Activated B cell treated with CpG ODN at 0.5 μM for 24 hours (primary cell): ENCODE results near the gene MBTPS1. TPM values are rescaled to one million over a fixed set of nuclear protein-coding genes. Genes with fewer than 3 reads are reported as not detected.

Experiments used
- ATAC-seq: fragments of 200-7000 bp; cut with Tn5 transposase; one replicate; pipeline ENCODE4 v1.10.0; 2021; ENCODE audit warnings: low read depth, mild to moderate bottlenecking, moderate library complexity
- CTCF ChIA-PET: fragments of 350-600 bp; sonication (Branson Sonifier 250); formaldehyde crosslinking; loops from one replicate; lab custom pipeline; 2021; ENCODE audit warnings: antibody characterized with exemption; lab: Charles Lee
- POLR2A ChIA-PET: fragments of 350-600 bp; sonication (Branson Sonifier 250); formaldehyde crosslinking; loops from one replicate; lab custom pipeline; 2021; ENCODE audit warnings: antibody characterized with exemption; lab: Charles Lee
- DNase-seq: peaks from one replicate; pipeline ENCODE4 v3.0.0; 2022
- H3K27ac Mint-ChIP-seq: one replicate; pipeline ENCODE4 v1.8.0; 2020; ENCODE audit warnings: mixed read lengths
- H3K27me3 Mint-ChIP-seq: one replicate; pipeline ENCODE4 v1.8.0; 2021; ENCODE audit warnings: mixed read lengths
- H3K36me3 Mint-ChIP-seq: one replicate; pipeline ENCODE4 v1.8.0; 2021; ENCODE audit warnings: low read depth, mixed read lengths
- H3K4me1 Mint-ChIP-seq: one replicate; pipeline ENCODE4 v1.8.0; 2021; ENCODE audit warnings: mixed read lengths
- H3K4me3 Mint-ChIP-seq: one replicate; pipeline ENCODE4 v1.8.0; 2020; ENCODE audit warnings: mild to moderate bottlenecking, mixed read lengths
- H3K9me3 Mint-ChIP-seq: one replicate; pipeline ENCODE4 v1.8.0; 2020; ENCODE audit warnings: mixed read lengths
- CTCF ChIP-seq: fragments of 200-600 bp; IDR thresholded peaks from one replicate; pipeline ENCODE4 v1.8.0; 2022; ENCODE audit warnings: antibody characterized with exemption, mild to moderate bottlenecking
- intact Hi-C: fragments of 100-400 bp; cut with micrococcal nuclease; formaldehyde crosslinking; loops from one replicate; pipeline ENCODE4 v1.15.1; 2024
- total RNA-seq: library from RNA; stranded (reverse); gene quantifications from 2 replicates; pipeline ENCODE4 v1.2.3, GENCODE V29; 2022

Gene MBTPS1
- total RNA-seq, 1 donor from 2014 or later: 79.2 TPM

DNA sequence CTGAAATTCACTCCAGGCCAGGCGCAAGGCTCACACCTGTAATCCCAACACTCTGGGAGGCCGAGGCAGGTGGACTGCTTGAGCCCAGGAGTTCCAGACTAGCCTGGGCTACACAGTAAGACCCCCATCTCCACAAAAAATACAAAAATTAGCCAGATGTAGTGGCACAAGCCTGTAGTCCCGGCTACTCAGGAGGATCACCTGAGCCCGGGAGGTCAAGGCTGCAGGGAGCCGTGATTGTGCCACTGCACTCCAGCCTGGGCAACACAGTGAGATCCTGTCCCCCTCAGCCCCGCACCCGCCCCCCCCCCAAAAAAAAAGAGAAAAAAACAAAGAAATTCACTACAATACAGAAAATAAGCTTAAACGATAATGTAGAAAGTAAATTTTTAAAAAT, 31.5 kb downstream of the MBTPS1 start:
- Mint-ChIP-seq H3K4me1 (peaks cover 45% of the 10 kb centered on the region), H3K4me3 (no peak overlapping the region), H3K27me3 (no peaks in the 10 kb centered on the region), H3K9me3 (no peaks in the 10 kb centered on the region), H3K36me3 (peaks cover 84% of the 10 kb centered on the region), H3K27ac (no peak overlapping the region)
- ATAC-seq (no peak), DNase-seq (no peak)
- no peak for TF ChIP-seq CTCF
- intact Hi-C loops: loop anchor here (5.0 kb wide), 1 partner anchor 422 kb away; no protein-coding TSS in a partner anchor
- CTCF ChIA-PET: interaction anchor here (0.8 to 7.7 kb wide), 11 partner anchors 12 to 422 kb away, joined by 3 to 44 read pairs (median 4); partner anchors contain the start of genes DNAAF1, HSDL1 and TAF1C
- POLR2A ChIA-PET: interaction anchor here (0.6 to 1.6 kb wide), 6 partner anchors 28 to 102 kb away, joined by 3 to 6 read pairs (median 4); partner anchors contain the start of genes DNAAF1, HSDL1, MBTPS1 and TAF1C

GRCh38 chr16:84084570-84085270, 32.0 kb downstream of the MBTPS1 start:
- no peak overlapping the region for H3K27ac Mint-ChIP-seq
- intact Hi-C loops: loop anchor here (1.0 to 5.0 kb wide), 2 partner anchors 103 to 423 kb away; partner anchors contain the start of gene TAF1C
- no peak for TF ChIP-seq CTCF

DNA sequence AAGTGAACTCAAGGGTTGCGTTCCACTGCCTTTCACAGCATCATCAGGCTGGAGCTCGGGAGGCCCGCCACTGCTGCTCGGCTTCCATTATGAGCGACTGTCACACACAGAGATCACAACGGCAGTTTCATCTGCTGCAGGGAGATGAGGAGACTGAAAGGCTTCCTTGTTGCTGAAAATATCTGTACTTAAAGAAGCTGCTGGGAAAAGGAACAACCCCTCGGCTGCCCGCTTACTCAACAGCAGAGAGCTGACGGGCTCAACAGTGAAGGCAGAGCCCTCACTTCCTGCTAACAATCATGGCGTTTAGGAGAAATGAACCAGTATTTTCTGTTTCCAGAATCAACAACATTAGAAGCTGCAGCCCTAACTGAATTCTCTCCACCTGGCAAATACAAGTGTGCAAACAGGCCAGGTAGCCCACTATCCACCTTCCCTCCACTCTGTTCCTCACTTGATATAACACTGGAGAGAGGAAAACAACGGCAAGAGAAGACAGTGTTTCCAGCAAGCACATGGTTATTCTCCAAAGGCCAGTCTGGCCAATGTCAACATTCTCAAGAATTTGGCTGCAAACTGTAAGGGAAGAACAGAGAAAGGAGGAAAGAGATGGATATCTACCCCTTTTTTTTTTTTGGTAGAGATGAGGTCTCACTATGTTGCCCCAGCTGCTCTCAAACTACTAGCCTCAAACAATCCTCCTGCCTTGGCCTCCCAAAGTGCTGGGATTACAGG, 33.7 kb downstream of the MBTPS1 start:
- H3K27ac Mint-ChIP-seq: no peak overlapping the region
- intact Hi-C loops: no loop called here
- ATAC-seq (no peak), DNase-seq (no peak)
- no peak overlapping the region for H3K4me3 Mint-ChIP-seq
- peaks cover 28% of the 10 kb centered on the region for H3K4me1 Mint-ChIP-seq
- H3K27me3 Mint-ChIP-seq: no peaks in the 10 kb centered on the region
- no peak for TF ChIP-seq CTCF
- ChIA-PET CTCF (interaction anchor here (7.7 kb wide), 1 partner anchor 104 kb away, joined by 44 read pairs; the partner anchor contains the start of gene TAF1C), POLR2A (no interaction called here)
- peaks cover 85% of the 10 kb centered on the region for H3K36me3 Mint-ChIP-seq
- no peaks in the 10 kb centered on the region for H3K9me3 Mint-ChIP-seq

More at GRCh38 chr16:84084570-84085270, 32.0 kb downstream of the MBTPS1 start:
- DNase-seq (peak; percentile 28), ATAC-seq (peak; percentile 65)
- no peaks in the 10 kb centered on the region for H3K9me3 Mint-ChIP-seq
- ChIA-PET POLR2A (interaction anchor here (1.1 to 1.4 kb wide), 3 partner anchors 32 to 102 kb away, joined by 3 to 5 read pairs (median 4); partner anchors contain the start of genes DNAAF1, HSDL1, MBTPS1 and TAF1C), CTCF (interaction anchor here (0.6 to 7.7 kb wide), 10 partner anchors 13 to 423 kb away, joined by 3 to 44 read pairs (median 4); partner anchors contain the start of genes DNAAF1, HSDL1, MBTPS1 and TAF1C)
- H3K4me3 Mint-ChIP-seq: no peak overlapping the region
- no peaks in the 10 kb centered on the region for H3K27me3 Mint-ChIP-seq
- peaks cover 45% of the 10 kb centered on the region for H3K4me1 Mint-ChIP-seq
- H3K36me3 Mint-ChIP-seq: peaks cover 85% of the 10 kb centered on the region

GRCh38 chr16:84082110-84082509, 34.6 kb downstream of the MBTPS1 start:
- H3K36me3 Mint-ChIP-seq: peaks cover 86% of the 10 kb centered on the region
- no peak for DNase-seq
- ChIA-PET CTCF (interaction anchor here (0.8 kb wide), 1 partner anchor 16 kb away, joined by 3 read pairs; no protein-coding TSS in a partner anchor), POLR2A (no interaction called here)
- intact Hi-C loops: no loop called here
- no peaks in the 10 kb centered on the region for H3K27me3 Mint-ChIP-seq
- no peak overlapping the region for H3K27ac Mint-ChIP-seq
- no peak for ATAC-seq
- peaks cover 20% of the 10 kb centered on the region for H3K4me1 Mint-ChIP-seq
- no peak for TF ChIP-seq CTCF
- no peak overlapping the region for H3K4me3 Mint-ChIP-seq
- H3K9me3 Mint-ChIP-seq: no peaks in the 10 kb centered on the region
